Lower leg skin (tissue), 4 donors: ENCODE data around the gene STPG3. TPM values are rescaled to one million over a fixed set of nuclear protein-coding genes. Genes with fewer than 3 reads are reported as not detected.
"Not testable (repeated sequence)": the region's sequence is repeated elsewhere in the genome, so short reads cannot be mapped to it uniquely, and the experiment has no call there.

ENCODE experiments used
- DNase-seq, 2 donors: peaks; one replicate each; pipeline ENCODE4 v3.0.0-alpha.2; 2019; ENCODE audit warnings: low spot score in 2 of 2
- H3K4me3 ChIP-seq: fragments of 200-600 bp; sonication (generic); 2 replicates; pipeline ENCODE4 v1.5.1; 2017; ENCODE audit warnings: mild to moderate bottlenecking, low read depth; ENCODE audit not compliant: poor library complexity, severe bottlenecking
- CTCF ChIP-seq, 3 donors: fragments of 450-650 bp; IDR thresholded peaks; one replicate each; pipeline ENCODE4 v1.5.1; 2016; ENCODE audit warnings: antibody characterized with exemption in 3 of 3, mild to moderate bottlenecking in 3 of 3, moderate library complexity in 2 of 3
- POLR2A ChIP-seq, 2 donors: fragments of 450-650 bp; IDR thresholded peaks; one replicate each; pipeline ENCODE4 v1.6.1; 2016 to 2017; ENCODE audit warnings: antibody characterized with exemption in 2 of 2, mild to moderate bottlenecking in 1 of 2, moderate library complexity in 1 of 2
- WGBS, 2 donors: methylation state at CpG; one replicate each; pipeline ENCODE4 v1.1.5; 2018; 5-methylcytosine and 5-hydroxymethylcytosine counted together
- intact Hi-C: fragments of 100-400 bp; cut with DNase I; formaldehyde crosslinking; loops from one replicate; pipeline ENCODE4 v1.15.0; 2023; ENCODE audit warnings: low total_unique reads
- total RNA-seq, 4 donors: library from RNA; depleted of rRNA; stranded (reverse); fragments of >200 nt; gene quantifications; one replicate each; pipeline ENCODE4 v1.1.0, GENCODE V29; 2016

The STPG3 gene
- total RNA-seq, 4 donors from 2014 or later: not detected

- WGBS, 2 donors: 3 to 6% methylated on average over 24 to 40 of the region's 105 CpGs
- peak within 1 kb of the TSS; percentile 83 for H3K4me3 ChIP-seq
- TF ChIP-seq CTCF (IDR thresholded peaks at IDR 0.05) (no peak), POLR2A (IDR thresholded peaks at IDR 0.05) (no peak)
- DNase-seq: peak; percentile 84 to 97
- intact Hi-C loops: no loop called here
These were observed 3.8 kb downstream of the STPG3 start, which contains the start of gene NELFB for GRCh38 chr9:137254624-137255447. Gene NELFB, plus strand, starts transcription at chr9:137255327.

- H3K4me3 ChIP-seq: peak overlapping the region; percentile 83
- intact Hi-C loops: no loop called here
- no peak for DNase-seq
- 2% methylated on average over 16 to 26 of the region's 51 CpGs for WGBS, 2 donors
- TF ChIP-seq POLR2A (IDR thresholded peaks at IDR 0.05) (no peak), CTCF (IDR thresholded peaks at IDR 0.05) (no peak)
These were observed 4.5 kb downstream of the STPG3 start for GRCh38 chr9:137255448-137256114.

GRCh38 chr9:137256362-137256761, 5.3 kb downstream of the STPG3 start:
- H3K4me3 ChIP-seq: no peak overlapping the region
- 80 to 81% methylated on average over 15 of the region's 15 CpGs for WGBS, 2 donors
- TF ChIP-seq POLR2A (IDR thresholded peaks at IDR 0.05): no peak
- no peak for TF ChIP-seq CTCF (IDR thresholded peaks at IDR 0.05)
- intact Hi-C loops: no loop called here
- DNase-seq: no peak

- TF ChIP-seq CTCF (IDR thresholded peaks at IDR 0.05) (no peak), POLR2A (IDR thresholded peaks at IDR 0.05) (no peak)
- DNase-seq: no peak
- 86 to 88% methylated on average over 15 of the region's 15 CpGs for WGBS, 2 donors
- intact Hi-C loops: no loop called here
- H3K4me3 ChIP-seq: no peak overlapping the region
These were observed 5.8 kb downstream of the STPG3 start for GRCh38 chr9:137256856-137257255.

GRCh38 chr9:137262173-137262908, 11.3 kb downstream of the STPG3 start:
- DNase-seq, intact Hi-C loops, H3K4me3 ChIP-seq: not testable (repeated sequence)
- 46 to 55% methylated on average over 7 to 10 of the region's 15 CpGs for whole genome bisulfite sequencing, 2 donors

- WGBS, 2 donors: 86 to 90% methylated on average over 24 of the region's 24 CpGs
- DNase-seq: no peak
- H3K4me3 ChIP-seq: no peak overlapping the region
- no peak for TF ChIP-seq POLR2A (IDR thresholded peaks at IDR 0.05)
- TF ChIP-seq CTCF (IDR thresholded peaks at IDR 0.05): no peak
- intact Hi-C loops: no loop called here
These were observed 11.8 kb downstream of the STPG3 start for GRCh38 chr9:137262909-137263285.
